Measurements from ENCODE around the gene STEAP3.

DNA sequence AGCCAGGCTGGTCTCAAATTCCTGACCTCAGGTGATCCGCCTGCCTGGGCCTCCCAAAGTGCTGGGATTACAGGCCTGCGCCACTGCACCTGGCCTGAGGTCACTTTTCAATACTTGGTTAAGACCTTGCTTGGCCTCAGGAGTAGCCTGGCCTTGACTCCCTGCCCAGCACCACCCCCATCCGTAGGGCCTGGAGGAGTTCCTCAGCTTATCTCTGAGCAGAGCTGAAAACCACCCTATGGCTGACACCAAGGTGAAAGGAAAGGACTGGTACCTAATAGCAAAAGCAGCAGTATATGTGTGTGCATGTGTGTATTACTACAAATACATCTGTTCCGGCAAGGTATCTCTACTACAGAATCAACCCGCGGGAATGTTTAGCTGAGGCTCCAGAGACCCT, 56.0 kb downstream of the STEAP3 start:
- TF ChIP-seq, protein P1, sequence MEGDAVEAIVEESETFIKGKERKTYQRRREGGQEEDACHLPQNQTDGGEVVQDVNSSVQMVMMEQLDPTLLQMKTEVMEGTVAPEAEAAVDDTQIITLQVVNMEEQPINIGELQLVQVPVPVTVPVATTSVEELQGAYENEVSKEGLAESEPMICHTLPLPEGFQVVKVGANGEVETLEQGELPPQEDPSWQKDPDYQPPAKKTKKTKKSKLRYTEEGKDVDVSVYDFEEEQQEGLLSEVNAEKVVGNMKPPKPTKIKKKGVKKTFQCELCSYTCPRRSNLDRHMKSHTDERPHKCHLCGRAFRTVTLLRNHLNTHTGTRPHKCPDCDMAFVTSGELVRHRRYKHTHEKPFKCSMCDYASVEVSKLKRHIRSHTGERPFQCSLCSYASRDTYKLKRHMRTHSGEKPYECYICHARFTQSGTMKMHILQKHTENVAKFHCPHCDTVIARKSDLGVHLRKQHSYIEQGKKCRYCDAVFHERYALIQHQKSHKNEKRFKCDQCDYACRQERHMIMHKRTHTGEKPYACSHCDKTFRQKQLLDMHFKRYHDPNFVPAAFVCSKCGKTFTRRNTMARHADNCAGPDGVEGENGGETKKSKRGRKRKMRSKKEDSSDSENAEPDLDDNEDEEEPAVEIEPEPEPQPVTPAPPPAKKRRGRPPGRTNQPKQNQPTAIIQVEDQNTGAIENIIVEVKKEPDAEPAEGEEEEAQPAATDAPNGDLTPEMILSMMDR (conservative IDR thresholded peaks at IDR 0.05; ENCODE audit: low read depth, low read length): no peak
- no peak for TF ChIP-seq EZH2phosphoT487 (IDR thresholded peaks at IDR 0.05; ENCODE audit: borderline replicate concordance, low read length)
- no peak for TF ChIP-seq EZH2 (IDR thresholded peaks at IDR 0.05; ENCODE audit: low read length, unreplicated experiment)

All from PC-3 (cell line).